MG63 (cell line): Measurements from ENCODE around the gene FNBP1L. TPM values are rescaled to one million over a fixed set of nuclear protein-coding genes. Genes with fewer than 3 reads are reported as not detected.
"Not testable (repeated sequence)": the region's sequence is repeated elsewhere in the genome, so short reads cannot be mapped to it uniquely, and the experiment has no call there.

Source experiments
- DNase-seq: peaks from one replicate; pipeline ENCODE4 v3.0.0-alpha.2; 2020
- H3K27me3 ChIP-seq: fragments of 250-450 bp; sonication (Bioruptor Pico); 2 replicates; pipeline ENCODE4 v1.5.1; 2020; ENCODE audit warnings: mild to moderate bottlenecking, moderate library complexity
- H3K36me3 ChIP-seq: fragments of 250-450 bp; sonication (Bioruptor Pico); 2 replicates; pipeline ENCODE4 v1.5.1; 2020; ENCODE audit warnings: mild to moderate bottlenecking, moderate library complexity
- H3K4me3 ChIP-seq: fragments of 250-450 bp; sonication (Bioruptor Pico); 2 replicates; pipeline ENCODE4 v1.5.1; 2020; ENCODE audit warnings: mild to moderate bottlenecking, moderate library complexity
- H3K9me3 ChIP-seq: fragments of 250-450 bp; sonication (Bioruptor Pico); 2 replicates; pipeline ENCODE4 v1.5.1; 2020; ENCODE audit warnings: mild to moderate bottlenecking, moderate library complexity
- total RNA-seq: library from RNA; depleted of rRNA; stranded (reverse); fragments of >200 nt; shearing (Covaris generic); gene quantifications from 2 replicates; pipeline ENCODE4 v1.2.3, GENCODE V29; 2014; ENCODE audit warnings: low replicate concordance

FNBP1L gene
- total RNA-seq, 1 experiment from 2014 or later, result 1.5 TPM

GRCh38 chr1:93467606-93468005, 19.7 kb downstream of the FNBP1L start:
- H3K36me3 ChIP-seq, result no peaks in the 10 kb centered on the region
- H3K27me3 ChIP-seq, result no peaks in the 10 kb centered on the region
- no peak overlapping the region for H3K4me3 ChIP-seq
- H3K9me3 ChIP-seq, result peaks cover 3% of the 10 kb centered on the region; the same call in 1 of the 2 replicates
- DNase-seq, result no peak

GRCh38 chr1:93468662-93469061, 20.7 kb downstream of the FNBP1L start:
- no peak for DNase-seq
- Histone ChIP-seq H3K36me3 (no peaks in the 10 kb centered on the region), H3K27me3 (no peaks in the 10 kb centered on the region), H3K9me3 (peaks cover 3% of the 10 kb centered on the region; the same call in 1 of the 2 replicates), H3K4me3 (no peak overlapping the region)

- not testable (repeated sequence) for H3K9me3 ChIP-seq, H3K27me3 ChIP-seq, H3K36me3 ChIP-seq, DNase-seq, H3K4me3 ChIP-seq
Measured at GRCh38 chr1:93469223-93469622, 21.3 kb downstream of the FNBP1L start.

- H3K9me3 ChIP-seq, result no peaks in the 10 kb centered on the region; the same call in 1 of the 2 replicates
- H3K4me3 ChIP-seq, result no peak overlapping the region
- DNase-seq, result no peak
- H3K27me3 ChIP-seq, result no peaks in the 10 kb centered on the region
- H3K36me3 ChIP-seq, result no peaks in the 10 kb centered on the region
Measured at GRCh38 chr1:93471284-93471683, 23.4 kb downstream of the FNBP1L start.

- Histone ChIP-seq H3K9me3 (no peaks in the 10 kb centered on the region; the same call in 1 of the 2 replicates), H3K4me3 (no peak overlapping the region), H3K27me3 (no peaks in the 10 kb centered on the region), H3K36me3 (no peaks in the 10 kb centered on the region)
- no peak for DNase-seq
Measured at GRCh38 chr1:93471911-93472310, 24.0 kb downstream of the FNBP1L start.

GRCh38 chr1:93474321-93474720, 26.4 kb downstream of the FNBP1L start:
- no peaks in the 10 kb centered on the region for H3K9me3 ChIP-seq
- H3K4me3 ChIP-seq, result no peak overlapping the region
- H3K27me3 ChIP-seq, result no peaks in the 10 kb centered on the region
- no peak for DNase-seq
- H3K36me3 ChIP-seq, result no peaks in the 10 kb centered on the region

GRCh38 chr1:93475681-93476080, 27.8 kb downstream of the FNBP1L start:
- no peak for DNase-seq
- Histone ChIP-seq H3K27me3 (no peaks in the 10 kb centered on the region), H3K4me3 (no peak overlapping the region), H3K9me3 (no peaks in the 10 kb centered on the region), H3K36me3 (no peaks in the 10 kb centered on the region)

GRCh38 chr1:93479133-93479745, 31.3 kb downstream of the FNBP1L start:
- not testable (repeated sequence) for H3K27me3 ChIP-seq, H3K9me3 ChIP-seq, DNase-seq, H3K36me3 ChIP-seq, H3K4me3 ChIP-seq

GRCh38 chr1:93481899-93482298, 34.0 kb downstream of the FNBP1L start:
- not testable (repeated sequence) for H3K9me3 ChIP-seq, DNase-seq, H3K36me3 ChIP-seq, H3K27me3 ChIP-seq, H3K4me3 ChIP-seq

GRCh38 chr1:93483200-93483599, 35.3 kb downstream of the FNBP1L start:
- Histone ChIP-seq H3K27me3 (no peaks in the 10 kb centered on the region), H3K9me3 (no peaks in the 10 kb centered on the region), H3K4me3 (no peak overlapping the region), H3K36me3 (no peaks in the 10 kb centered on the region)
- no peak for DNase-seq

- Histone ChIP-seq H3K4me3 (no peak overlapping the region), H3K9me3 (no peaks in the 10 kb centered on the region), H3K27me3 (no peaks in the 10 kb centered on the region), H3K36me3 (no peaks in the 10 kb centered on the region)
- DNase-seq, result no peak
Measured at GRCh38 chr1:93483606-93484005, 35.7 kb downstream of the FNBP1L start.

- Histone ChIP-seq H3K9me3 (no peaks in the 10 kb centered on the region), H3K4me3 (no peak overlapping the region), H3K27me3 (no peaks in the 10 kb centered on the region), H3K36me3 (no peaks in the 10 kb centered on the region)
- no peak for DNase-seq
Measured at GRCh38 chr1:93488207-93488606, 40.3 kb downstream of the FNBP1L start.

GRCh38 chr1:93489756-93490155, 41.8 kb downstream of the FNBP1L start:
- H3K4me3 ChIP-seq, result no peak overlapping the region
- H3K36me3 ChIP-seq, result no peaks in the 10 kb centered on the region
- H3K9me3 ChIP-seq, result no peaks in the 10 kb centered on the region
- no peaks in the 10 kb centered on the region for H3K27me3 ChIP-seq
- DNase-seq, result no peak

- Histone ChIP-seq H3K9me3 (no peaks in the 10 kb centered on the region), H3K27me3 (no peaks in the 10 kb centered on the region), H3K36me3 (no peaks in the 10 kb centered on the region), H3K4me3 (no peak overlapping the region)
- DNase-seq, result no peak
Measured at GRCh38 chr1:93490357-93490756, 42.4 kb downstream of the FNBP1L start.

GRCh38 chr1:93495911-93496310, 48.0 kb downstream of the FNBP1L start:
- no peak overlapping the region for H3K4me3 ChIP-seq
- DNase-seq, result no peak
- no peaks in the 10 kb centered on the region for H3K27me3 ChIP-seq
- H3K9me3 ChIP-seq, result no peaks in the 10 kb centered on the region
- H3K36me3 ChIP-seq, result no peaks in the 10 kb centered on the region

- Histone ChIP-seq H3K4me3 (no peak overlapping the region), H3K9me3 (no peaks in the 10 kb centered on the region), H3K27me3 (no peaks in the 10 kb centered on the region), H3K36me3 (no peaks in the 10 kb centered on the region)
- no peak for DNase-seq
Measured at GRCh38 chr1:93496520-93496919, 48.6 kb downstream of the FNBP1L start.

- Histone ChIP-seq H3K9me3 (no peaks in the 10 kb centered on the region), H3K36me3 (no peaks in the 10 kb centered on the region), H3K27me3 (no peaks in the 10 kb centered on the region), H3K4me3 (no peak overlapping the region)
- DNase-seq, result no peak
Measured at GRCh38 chr1:93499075-93499474, 51.2 kb downstream of the FNBP1L start.

GRCh38 chr1:93499533-93499932, 51.6 kb downstream of the FNBP1L start:
- no peaks in the 10 kb centered on the region for H3K36me3 ChIP-seq

GRCh38 chr1:93500275-93500674, 52.4 kb downstream of the FNBP1L start:
- no peak for DNase-seq
- no peaks in the 10 kb centered on the region for H3K9me3 ChIP-seq
- H3K36me3 ChIP-seq, result no peaks in the 10 kb centered on the region
- no peak overlapping the region for H3K4me3 ChIP-seq
- H3K27me3 ChIP-seq, result no peaks in the 10 kb centered on the region

More at GRCh38 chr1:93499533-93499932, 51.6 kb downstream of the FNBP1L start:
- DNase-seq, result no peak
- Histone ChIP-seq H3K9me3 (no peaks in the 10 kb centered on the region), H3K27me3 (no peaks in the 10 kb centered on the region), H3K4me3 (no peak overlapping the region)
